ENCODE results near the gene ADH1C. TPM values are rescaled to one million over a fixed set of nuclear protein-coding genes. Genes with fewer than 3 reads are reported as not detected.

The ADH1C gene
- total RNA-seq (not detected), polyA plus RNA-seq (not detected)

GRCh38 chr4:99352602-99353537, at the start of gene ADH1C:
Gene ADH1C, minus strand, starts transcription at chr4:99352746. Its CDS starts 71 bp downstream, at chr4:99352675.
- Histone ChIP-seq H3K4me1 (ENCODE audit: insufficient read depth, low read length) (no peaks in the 10 kb centered on the region), H3K27me3 (ENCODE audit: insufficient read depth, low read length) (no peaks in the 10 kb centered on the region), H3K27ac (ENCODE audit: low read depth, low read length) (no peak within 1 kb of the TSS), H3K9me3 (ENCODE audit: control insufficient read depth in 1 of 2, low read length in 2 of 2) (peaks cover 0 to 3% of the 10 kb centered on the region in 2 donors), H3K4me3 (ENCODE audit: low read length in 2 of 2) (no peak within 1 kb of the TSS), H3K36me3 (ENCODE audit: insufficient read depth, low read length) (no peaks in the 10 kb centered on the region)
- intact Hi-C loops (cut with micrococcal nuclease), result no loop called here
- Mint-ChIP-seq H3K4me1 (peaks cover 0 to 2% (median 0%) of the 10 kb centered on the region in 4 donors), H3K9me3 (peaks cover 2 to 15% (median 5%) of the 10 kb centered on the region in 8 donors), H3K27ac (no peak within 1 kb of the TSS), H3K27me3 (peaks cover 8 to 9% of the 10 kb centered on the region in 2 donors), H3K4me3 (no peak within 1 kb of the TSS), H3K36me3 (peaks cover 0 to 2% of the 10 kb centered on the region in 2 donors)
- POLR2A ChIA-PET (ENCODE audit: partially characterized antibody), result interaction anchor here (0.6 kb wide), 1 partner anchor 58 kb away, joined by 3 read pairs; no protein-coding TSS in a partner anchor
- no peak for DNase-seq
- CTCF ChIA-PET (ENCODE audit: partially characterized antibody), result no interaction called here

- H3K27ac Mint-ChIP-seq, result no peak overlapping the region
- Histone ChIP-seq H3K4me3 (ENCODE audit: low read length in 2 of 2) (no peak overlapping the region), H3K9me3 (ENCODE audit: control insufficient read depth in 1 of 2, low read length in 2 of 2) (no peaks in the 10 kb centered on the region), H3K27ac (ENCODE audit: low read depth, low read length) (no peak overlapping the region), H3K4me1 (ENCODE audit: insufficient read depth, low read length) (no peaks in the 10 kb centered on the region), H3K36me3 (ENCODE audit: insufficient read depth, low read length) (no peaks in the 10 kb centered on the region), H3K27me3 (ENCODE audit: insufficient read depth, low read length) (no peaks in the 10 kb centered on the region)
- intact Hi-C loops (cut with micrococcal nuclease), result loop anchor here (5.0 kb wide), 1 partner anchor 1139 kb away; the partner anchor contains the start of gene RAP1GDS1
- POLR2A ChIA-PET (ENCODE audit: partially characterized antibody), result no interaction called here
- no peaks in the 10 kb centered on the region for H3K36me3 Mint-ChIP-seq
- peaks cover 0 to 1% of the 10 kb centered on the region in 2 donors for H3K27me3 Mint-ChIP-seq
- no peak for DNase-seq
- CTCF ChIA-PET (ENCODE audit: partially characterized antibody), result interaction anchor here (0.9 to 1.7 kb wide), 3 partner anchors 9 to 406 kb away, joined by 3 to 5 read pairs (median 3); partner anchors contain the start of gene METAP1
- peaks cover 0 to 4% (median 2%) of the 10 kb centered on the region in 4 donors for H3K4me1 Mint-ChIP-seq
- H3K4me3 Mint-ChIP-seq, result no peak overlapping the region
- H3K9me3 Mint-ChIP-seq, result peaks cover 0 to 2% (median 0%) of the 10 kb centered on the region in 8 donors
Observed at GRCh38 chr4:99400831-99401230, 48.3 kb upstream of the ADH1C start.

GRCh38 chr4:99399017-99399416, 46.5 kb upstream of the ADH1C start:
- ChIA-PET CTCF (ENCODE audit: partially characterized antibody) (interaction anchor here (0.8 kb wide), 1 partner anchor 12 kb away, joined by 3 read pairs; no protein-coding TSS in a partner anchor), POLR2A (ENCODE audit: partially characterized antibody) (no interaction called here)
- Mint-ChIP-seq H3K4me3 (no peak overlapping the region), H3K27ac (no peak overlapping the region), H3K9me3 (peaks cover 0 to 2% (median 0%) of the 10 kb centered on the region in 8 donors), H3K36me3 (no peaks in the 10 kb centered on the region), H3K27me3 (peaks cover 2 to 3% of the 10 kb centered on the region in 2 donors), H3K4me1 (no peaks in the 10 kb centered on the region)
- intact Hi-C loops (cut with micrococcal nuclease), result no loop called here
- Histone ChIP-seq H3K4me1 (ENCODE audit: insufficient read depth, low read length) (no peaks in the 10 kb centered on the region), H3K4me3 (ENCODE audit: low read length in 2 of 2) (no peak overlapping the region), H3K27me3 (ENCODE audit: insufficient read depth, low read length) (no peaks in the 10 kb centered on the region), H3K9me3 (ENCODE audit: control insufficient read depth in 1 of 2, low read length in 2 of 2) (no peaks in the 10 kb centered on the region), H3K36me3 (ENCODE audit: insufficient read depth, low read length) (no peaks in the 10 kb centered on the region), H3K27ac (ENCODE audit: low read depth, low read length) (no peak overlapping the region)
- DNase-seq, result no peak

- Histone ChIP-seq H3K27ac (ENCODE audit: low read depth, low read length) (no peak overlapping the region), H3K4me3 (ENCODE audit: low read length in 2 of 2) (no peak overlapping the region), H3K4me1 (ENCODE audit: insufficient read depth, low read length) (no peaks in the 10 kb centered on the region), H3K27me3 (ENCODE audit: insufficient read depth, low read length) (no peaks in the 10 kb centered on the region), H3K9me3 (ENCODE audit: control insufficient read depth in 1 of 2, low read length in 2 of 2) (no peaks in the 10 kb centered on the region), H3K36me3 (ENCODE audit: insufficient read depth, low read length) (no peaks in the 10 kb centered on the region)
- DNase-seq, result no peak
- H3K27ac Mint-ChIP-seq, result no peak overlapping the region
- ChIA-PET POLR2A (ENCODE audit: partially characterized antibody) (no interaction called here), CTCF (ENCODE audit: partially characterized antibody) (interaction anchor here (1.2 kb wide), 1 partner anchor 10 kb away, joined by 3 read pairs; no protein-coding TSS in a partner anchor)
- no peaks in the 10 kb centered on the region for H3K4me1 Mint-ChIP-seq
- peaks cover 0 to 6% (median 2%) of the 10 kb centered on the region in 8 donors for H3K9me3 Mint-ChIP-seq
- no peaks in the 10 kb centered on the region for H3K36me3 Mint-ChIP-seq
- H3K27me3 Mint-ChIP-seq, result peaks cover 4 to 9% of the 10 kb centered on the region in 2 donors
- H3K4me3 Mint-ChIP-seq, result no peak overlapping the region
- intact Hi-C loops (cut with micrococcal nuclease), result no loop called here
Observed at GRCh38 chr4:99395595-99396364, 43.2 kb upstream of the ADH1C start.

- Histone ChIP-seq H3K27ac (ENCODE audit: low read depth, low read length) (no peak overlapping the region), H3K9me3 (ENCODE audit: control insufficient read depth in 1 of 2, low read length in 2 of 2) (no peaks in the 10 kb centered on the region), H3K4me1 (ENCODE audit: insufficient read depth, low read length) (no peaks in the 10 kb centered on the region), H3K36me3 (ENCODE audit: insufficient read depth, low read length) (no peaks in the 10 kb centered on the region), H3K4me3 (ENCODE audit: low read length in 2 of 2) (no peak overlapping the region), H3K27me3 (ENCODE audit: insufficient read depth, low read length) (no peaks in the 10 kb centered on the region)
- Mint-ChIP-seq H3K27ac (no peak overlapping the region), H3K9me3 (peaks cover 0 to 8% (median 2%) of the 10 kb centered on the region in 8 donors), H3K36me3 (no peaks in the 10 kb centered on the region), H3K4me1 (no peaks in the 10 kb centered on the region), H3K27me3 (peaks cover 4 to 9% of the 10 kb centered on the region in 2 donors), H3K4me3 (no peak overlapping the region)
- intact Hi-C loops (cut with micrococcal nuclease), result no loop called here
- DNase-seq, result no peak
- CTCF ChIA-PET (ENCODE audit: partially characterized antibody), result no interaction called here
- POLR2A ChIA-PET (ENCODE audit: partially characterized antibody), result no interaction called here
Observed at GRCh38 chr4:99394896-99395295, 42.4 kb upstream of the ADH1C start.

GRCh38 chr4:99390055-99390454, 37.5 kb upstream of the ADH1C start:
- no peaks in the 10 kb centered on the region for H3K36me3 ChIP-seq (ENCODE audit: insufficient read depth, low read length)
- H3K27ac ChIP-seq (ENCODE audit: low read depth, low read length), result no peak overlapping the region
- Mint-ChIP-seq H3K27ac (no peak overlapping the region), H3K9me3 (peaks cover 0 to 8% (median 1%) of the 10 kb centered on the region in 8 donors), H3K4me3 (no peak overlapping the region), H3K4me1 (no peaks in the 10 kb centered on the region), H3K36me3 (no peaks in the 10 kb centered on the region), H3K27me3 (peaks cover 6 to 8% of the 10 kb centered on the region in 2 donors)
- H3K4me1 ChIP-seq (ENCODE audit: insufficient read depth, low read length), result no peaks in the 10 kb centered on the region
- no peak overlapping the region for H3K4me3 ChIP-seq (ENCODE audit: low read length in 2 of 2)
- CTCF ChIA-PET (ENCODE audit: partially characterized antibody), result interaction anchor here (1.2 to 1.7 kb wide), 2 partner anchors 15 to 17 kb away, joined by 4 to 5 read pairs; no protein-coding TSS in a partner anchor
- no peaks in the 10 kb centered on the region for H3K27me3 ChIP-seq (ENCODE audit: insufficient read depth, low read length)
- DNase-seq, result no peak
- POLR2A ChIA-PET (ENCODE audit: partially characterized antibody), result no interaction called here
- intact Hi-C loops (cut with micrococcal nuclease), result no loop called here
- H3K9me3 ChIP-seq (ENCODE audit: control insufficient read depth in 1 of 2, low read length in 2 of 2), result no peaks in the 10 kb centered on the region

GRCh38 chr4:99389606-99390005, 37.1 kb upstream of the ADH1C start:
- no peaks in the 10 kb centered on the region for H3K27me3 ChIP-seq (ENCODE audit: insufficient read depth, low read length)
- ChIA-PET POLR2A (ENCODE audit: partially characterized antibody) (no interaction called here), CTCF (ENCODE audit: partially characterized antibody) (interaction anchor here (1.2 to 1.7 kb wide), 2 partner anchors 16 to 17 kb away, joined by 4 to 5 read pairs; no protein-coding TSS in a partner anchor)
- no peak overlapping the region for H3K4me3 ChIP-seq (ENCODE audit: low read length in 2 of 2)
- H3K4me1 Mint-ChIP-seq, result no peaks in the 10 kb centered on the region
- H3K36me3 ChIP-seq (ENCODE audit: insufficient read depth, low read length), result no peaks in the 10 kb centered on the region
- H3K9me3 Mint-ChIP-seq, result peaks cover 0 to 8% (median 1%) of the 10 kb centered on the region in 8 donors
- H3K27ac Mint-ChIP-seq, result no peak overlapping the region
- no peak for DNase-seq
- H3K27me3 Mint-ChIP-seq, result peaks cover 6 to 7% of the 10 kb centered on the region in 2 donors
- intact Hi-C loops (cut with micrococcal nuclease), result no loop called here
- H3K36me3 Mint-ChIP-seq, result no peaks in the 10 kb centered on the region
- no peaks in the 10 kb centered on the region for H3K4me1 ChIP-seq (ENCODE audit: insufficient read depth, low read length)
- no peak overlapping the region for H3K27ac ChIP-seq (ENCODE audit: low read depth, low read length)
- no peak overlapping the region for H3K4me3 Mint-ChIP-seq
- H3K9me3 ChIP-seq (ENCODE audit: control insufficient read depth in 1 of 2, low read length in 2 of 2), result no peaks in the 10 kb centered on the region
